T-helper 2 cell treated with Interferon-gamma antibody and Interleukin-4, amounts not matched to agents 5 μg/mL and 100 μg/mL, for 36 hours (primary cell): ENCODE data around the gene CHD5.
A peak's percentile ranks its signal among the peaks of the same experiment; 100 is the strongest.
"Not testable (repeated sequence)": the region's sequence is repeated elsewhere in the genome, so short reads cannot be mapped to it uniquely, and the experiment has no call there.

ENCODE experiments used
- DNase-seq: peaks from one replicate; pipeline ENCODE4 v3.0.0; 2021; ENCODE audit warnings: low spot score
- H3K27ac Mint-ChIP-seq: one replicate; pipeline ENCODE4 v1.8.0; 2021; ENCODE audit warnings: mild to moderate bottlenecking, mixed read lengths
- H3K27me3 Mint-ChIP-seq: one replicate; pipeline ENCODE4 v1.8.0; 2021; ENCODE audit warnings: low read depth, mixed read lengths
- H3K36me3 Mint-ChIP-seq: one replicate; pipeline ENCODE4 v1.8.0; 2021; ENCODE audit warnings: low read depth, mixed read lengths
- H3K4me1 Mint-ChIP-seq: one replicate; pipeline ENCODE4 v1.8.0; 2021; ENCODE audit warnings: low read depth, mixed read lengths
- H3K4me3 Mint-ChIP-seq: one replicate; pipeline ENCODE4 v1.8.0; 2022; ENCODE audit warnings: mild to moderate bottlenecking, moderate library complexity, mixed read lengths
- H3K9me3 Mint-ChIP-seq: one replicate; pipeline ENCODE4 v1.8.0; 2021; ENCODE audit warnings: mixed read lengths

CHD5 gene

DNA sequence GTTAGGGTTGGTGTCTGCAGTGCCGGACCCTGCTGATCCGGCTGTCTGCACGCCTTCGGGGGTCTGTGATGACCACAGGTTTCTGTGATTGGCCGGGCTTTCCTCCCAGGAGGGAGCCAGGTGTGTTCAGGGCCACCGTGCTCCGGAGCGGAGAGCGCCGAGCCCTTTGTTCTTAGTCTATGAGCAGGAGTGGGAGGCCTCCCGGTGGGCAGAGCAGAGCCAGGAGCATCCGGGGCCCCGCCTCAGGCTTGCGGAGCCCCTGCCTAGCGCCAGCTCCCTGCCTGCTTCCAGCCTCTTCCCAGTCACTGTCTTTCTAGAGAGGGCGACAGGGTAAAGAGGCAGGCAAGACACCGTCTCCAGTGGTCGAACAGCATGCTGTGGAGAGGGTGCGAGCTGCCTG, 102.6 kb downstream of the CHD5 start:
- no peak overlapping the region for H3K27ac Mint-ChIP-seq
- H3K4me1 Mint-ChIP-seq = no peaks in the 10 kb centered on the region
- H3K9me3 Mint-ChIP-seq = no peaks in the 10 kb centered on the region
- H3K4me3 Mint-ChIP-seq = no peak overlapping the region
- no peak for DNase-seq
- peaks cover 54% of the 10 kb centered on the region for H3K36me3 Mint-ChIP-seq
- no peaks in the 10 kb centered on the region for H3K27me3 Mint-ChIP-seq

GRCh38 chr1:6077061-6077460, 103.1 kb downstream of the CHD5 start:
- not testable (repeated sequence) for H3K4me1 Mint-ChIP-seq, H3K4me3 Mint-ChIP-seq, DNase-seq, H3K9me3 Mint-ChIP-seq, H3K27me3 Mint-ChIP-seq
- peaks cover 51% of the 10 kb centered on the region for H3K36me3 Mint-ChIP-seq
- H3K27ac Mint-ChIP-seq = peak overlapping the region; percentile 7

DNA sequence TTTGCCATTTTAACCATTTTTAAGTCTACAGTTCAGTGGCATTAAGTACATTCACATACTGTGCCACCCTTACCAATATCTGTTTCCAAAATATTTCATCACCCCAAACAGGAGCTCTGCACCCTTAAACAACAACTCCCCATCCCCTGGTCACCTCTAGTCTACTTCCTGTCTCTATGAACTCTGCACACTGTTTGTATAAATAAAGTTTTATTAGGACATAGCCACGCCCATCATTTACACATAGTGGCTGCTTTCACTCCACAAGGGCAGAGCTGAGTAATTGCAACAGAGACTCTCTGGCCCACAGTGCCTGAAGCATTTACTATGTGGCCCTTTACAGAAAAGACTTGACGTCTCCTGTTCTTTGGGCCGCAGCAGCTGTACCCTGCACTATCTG, 104.4 kb downstream of the CHD5 start:
- Mint-ChIP-seq H3K4me3 (no peak overlapping the region), H3K27ac (no peak overlapping the region), H3K4me1 (no peaks in the 10 kb centered on the region), H3K27me3 (no peaks in the 10 kb centered on the region), H3K36me3 (peaks cover 47% of the 10 kb centered on the region), H3K9me3 (no peaks in the 10 kb centered on the region)
- DNase-seq = no peak

DNA sequence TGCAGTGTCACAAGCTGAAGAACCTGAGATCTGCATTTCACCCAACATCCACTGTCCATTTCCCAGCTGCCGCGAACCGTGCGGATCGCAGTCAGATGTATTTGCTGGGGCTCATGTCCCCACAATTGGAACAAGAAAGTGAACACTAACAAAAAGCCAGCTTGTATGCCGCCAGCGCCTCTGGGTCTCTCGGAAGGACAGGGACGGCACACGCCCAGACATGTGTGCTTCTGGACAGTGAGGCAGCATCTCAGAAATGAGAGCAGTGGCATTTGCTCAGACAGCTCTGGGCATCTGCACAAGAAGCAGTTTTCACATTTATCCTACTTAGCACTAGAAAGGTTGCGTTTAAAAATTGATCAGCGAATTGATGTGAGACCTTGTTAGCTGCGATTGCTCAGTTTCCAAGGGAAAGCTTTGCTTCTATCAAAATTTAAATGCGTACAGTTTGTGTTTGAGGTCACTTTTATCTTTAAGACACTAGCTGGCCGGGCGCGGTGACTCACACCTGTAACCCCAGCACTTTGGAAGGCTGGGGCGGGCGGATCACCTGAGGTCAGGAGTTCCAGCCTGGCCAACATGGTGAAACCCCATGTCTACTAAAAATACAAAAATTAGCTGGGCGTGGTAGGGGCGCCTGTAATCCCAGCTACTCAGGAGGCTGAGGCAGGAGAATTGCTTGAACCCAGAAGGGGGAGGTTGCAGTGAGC, 105.8 kb downstream of the CHD5 start:
- H3K4me3 Mint-ChIP-seq = no peak overlapping the region
- H3K27ac Mint-ChIP-seq = no peak overlapping the region
- H3K27me3 Mint-ChIP-seq = no peaks in the 10 kb centered on the region
- H3K9me3 Mint-ChIP-seq = no peaks in the 10 kb centered on the region
- H3K36me3 Mint-ChIP-seq = peaks cover 37% of the 10 kb centered on the region
- no peak for DNase-seq
- no peaks in the 10 kb centered on the region for H3K4me1 Mint-ChIP-seq

GRCh38 chr1:6073480-6074053, 106.6 kb downstream of the CHD5 start:
- peaks cover 31% of the 10 kb centered on the region for H3K36me3 Mint-ChIP-seq
- DNase-seq = no peak
- H3K27ac Mint-ChIP-seq = no peak overlapping the region
- no peaks in the 10 kb centered on the region for H3K9me3 Mint-ChIP-seq
- no peaks in the 10 kb centered on the region for H3K27me3 Mint-ChIP-seq
- no peak overlapping the region for H3K4me3 Mint-ChIP-seq
- no peaks in the 10 kb centered on the region for H3K4me1 Mint-ChIP-seq

DNA sequence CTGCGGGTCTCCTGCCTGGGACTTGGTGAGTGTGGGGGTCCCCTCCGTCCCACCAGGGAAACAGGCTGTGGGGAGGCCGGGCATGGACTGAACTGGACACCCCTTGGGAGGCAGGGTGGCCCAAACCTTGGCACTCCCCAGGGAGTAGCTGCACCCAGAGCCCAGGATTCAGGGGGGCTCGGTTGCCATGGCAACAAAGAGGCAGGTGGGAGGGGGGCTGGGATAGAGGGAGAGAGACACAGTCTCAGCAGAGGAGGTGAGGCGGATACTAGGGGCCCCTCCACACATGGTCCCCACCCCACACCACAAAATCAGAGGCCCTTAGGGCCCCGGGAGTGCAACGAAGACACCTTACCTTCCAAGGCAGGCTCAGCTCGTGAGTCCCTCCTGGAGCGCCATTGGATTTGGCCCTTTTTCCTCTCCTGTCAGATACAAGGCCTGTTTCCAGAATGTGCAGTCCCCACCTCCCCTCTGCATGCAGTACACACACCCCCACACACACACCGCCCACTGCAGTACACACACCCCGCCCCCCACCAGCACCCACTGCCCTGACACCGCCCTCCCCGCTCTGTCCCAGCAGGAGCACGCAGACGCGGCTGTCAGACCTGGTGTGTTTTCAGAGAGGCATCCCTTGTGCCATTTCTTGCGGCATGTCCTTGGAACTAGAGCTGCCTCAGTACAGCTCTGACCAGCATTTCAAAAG, 107.2 kb downstream of the CHD5 start:
- no peak for DNase-seq
- no peak overlapping the region for H3K27ac Mint-ChIP-seq
- H3K9me3 Mint-ChIP-seq = no peaks in the 10 kb centered on the region
- no peaks in the 10 kb centered on the region for H3K4me1 Mint-ChIP-seq
- H3K4me3 Mint-ChIP-seq = no peak overlapping the region
- H3K36me3 Mint-ChIP-seq = peaks cover 25% of the 10 kb centered on the region
- no peaks in the 10 kb centered on the region for H3K27me3 Mint-ChIP-seq

GRCh38 chr1:6071219-6071618, 108.9 kb downstream of the CHD5 start:
- Mint-ChIP-seq H3K4me1 (no peaks in the 10 kb centered on the region), H3K9me3 (no peaks in the 10 kb centered on the region), H3K4me3 (no peak overlapping the region), H3K36me3 (peaks cover 19% of the 10 kb centered on the region), H3K27ac (no peak overlapping the region), H3K27me3 (no peaks in the 10 kb centered on the region)
- DNase-seq = no peak

GRCh38 chr1:6070450-6070974, 109.6 kb downstream of the CHD5 start:
- peaks cover 17% of the 10 kb centered on the region for H3K36me3 Mint-ChIP-seq
- H3K4me1 Mint-ChIP-seq = no peaks in the 10 kb centered on the region
- H3K27ac Mint-ChIP-seq = no peak overlapping the region
- H3K9me3 Mint-ChIP-seq = no peaks in the 10 kb centered on the region
- no peak for DNase-seq
- H3K27me3 Mint-ChIP-seq = no peaks in the 10 kb centered on the region
- no peak overlapping the region for H3K4me3 Mint-ChIP-seq

GRCh38 chr1:6069573-6069972, 110.5 kb downstream of the CHD5 start:
- H3K27me3 Mint-ChIP-seq = no peaks in the 10 kb centered on the region
- H3K9me3 Mint-ChIP-seq = no peaks in the 10 kb centered on the region
- H3K27ac Mint-ChIP-seq = no peak overlapping the region
- no peak for DNase-seq
- H3K36me3 Mint-ChIP-seq = peaks cover 10% of the 10 kb centered on the region
- no peak overlapping the region for H3K4me3 Mint-ChIP-seq
- no peaks in the 10 kb centered on the region for H3K4me1 Mint-ChIP-seq

- DNase-seq = no peak
- no peak overlapping the region for H3K27ac Mint-ChIP-seq
- no peaks in the 10 kb centered on the region for H3K4me1 Mint-ChIP-seq
- H3K27me3 Mint-ChIP-seq = no peaks in the 10 kb centered on the region
- no peaks in the 10 kb centered on the region for H3K9me3 Mint-ChIP-seq
- H3K4me3 Mint-ChIP-seq = no peak overlapping the region
- peaks cover 10% of the 10 kb centered on the region for H3K36me3 Mint-ChIP-seq
These were observed 111.2 kb downstream of the CHD5 start for GRCh38 chr1:6068932-6069331.

DNA sequence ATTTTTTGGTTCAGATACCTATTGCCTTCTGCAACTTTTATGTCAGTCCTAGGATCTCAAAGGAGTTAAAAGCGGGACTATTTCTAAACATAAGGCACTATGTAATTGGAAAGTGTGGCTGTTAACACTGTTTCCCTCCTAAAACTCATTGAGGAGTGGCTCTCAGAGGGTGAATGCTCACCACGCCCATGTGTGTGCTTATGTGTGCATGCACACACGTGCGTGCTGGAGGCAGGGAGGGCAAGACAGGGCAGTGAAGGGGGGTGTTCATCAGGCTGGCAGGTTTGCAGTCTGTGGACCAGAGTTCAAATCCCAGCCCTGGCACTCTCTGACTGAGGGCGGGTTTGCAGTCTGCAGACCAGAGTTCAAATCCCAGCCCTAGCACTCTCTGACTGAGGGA, 112.0 kb downstream of the CHD5 start:
- Mint-ChIP-seq H3K27ac (no peak overlapping the region), H3K9me3 (no peaks in the 10 kb centered on the region), H3K4me1 (no peaks in the 10 kb centered on the region), H3K27me3 (no peaks in the 10 kb centered on the region), H3K36me3 (peaks cover 12% of the 10 kb centered on the region), H3K4me3 (no peak overlapping the region)
- no peak for DNase-seq

GRCh38 chr1:6066680-6067079, 113.4 kb downstream of the CHD5 start:
- H3K9me3 Mint-ChIP-seq = no peaks in the 10 kb centered on the region

GRCh38 chr1:6065093-6065858, 114.8 kb downstream of the CHD5 start:
- no peak overlapping the region for H3K4me3 Mint-ChIP-seq
- H3K36me3 Mint-ChIP-seq = peaks cover 20% of the 10 kb centered on the region
- DNase-seq = no peak
- H3K9me3 Mint-ChIP-seq = no peaks in the 10 kb centered on the region
- no peak overlapping the region for H3K27ac Mint-ChIP-seq
- no peaks in the 10 kb centered on the region for H3K4me1 Mint-ChIP-seq
- H3K27me3 Mint-ChIP-seq = no peaks in the 10 kb centered on the region

More at GRCh38 chr1:6066680-6067079, 113.4 kb downstream of the CHD5 start:
- H3K4me1 Mint-ChIP-seq = no peaks in the 10 kb centered on the region
- H3K27ac Mint-ChIP-seq = no peak overlapping the region
- no peak for DNase-seq
- no peaks in the 10 kb centered on the region for H3K27me3 Mint-ChIP-seq
- no peak overlapping the region for H3K4me3 Mint-ChIP-seq
- H3K36me3 Mint-ChIP-seq = peaks cover 16% of the 10 kb centered on the region
